ENCODE data around the gene CD96.
"Not testable (repeated sequence)": the region's sequence is repeated elsewhere in the genome, so short reads cannot be mapped to it uniquely, and the experiment has no call there.

The CD96 gene

DNA sequence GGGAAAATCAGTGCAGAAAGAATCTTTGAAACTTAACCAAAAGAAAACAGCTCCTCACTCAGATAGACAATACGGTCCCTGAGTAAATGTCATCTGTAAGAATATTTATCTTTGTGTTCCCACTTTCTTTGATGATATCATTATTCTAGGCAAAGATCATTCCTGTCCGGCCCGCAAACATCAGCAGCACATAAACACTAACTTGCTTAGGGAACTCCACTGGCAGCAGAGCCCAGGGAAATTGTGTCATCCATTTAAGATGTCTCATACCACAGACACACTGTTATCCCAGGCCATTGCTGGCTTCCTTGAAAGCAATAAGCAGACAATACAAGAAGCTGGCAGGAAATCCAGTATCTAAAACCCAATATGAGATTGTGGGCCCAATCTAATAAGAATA is 20.1 kb upstream of the CD96 start:
- no CpG with 5 or more reads among the region's 3 CpGs for WGBS, 2 donors (ENCODE audit: extremely low coverage in 2 of 2, insufficient read length in 2 of 2, insufficient replicate concordance in 1 of 2)
- Histone ChIP-seq H3K9me3 (replicated peaks in 1 of 2; ENCODE audit: control insufficient read depth in 2 of 2, insufficient read depth in 1 of 2, low read depth in 1 of 2, low read length in 2 of 2) (no peaks in the 10 kb centered on the region), H3K4me2 (ENCODE audit: insufficient read depth, low read length, poor library complexity, severe bottlenecking) (no peak overlapping the region), H4K91ac (ENCODE audit: low read depth, low read length, poor library complexity) (no peak overlapping the region), H3K9ac (ENCODE audit: low read depth, low read length, poor library complexity) (no peak overlapping the region), H3K4me1 (ENCODE audit: control insufficient read depth in 2 of 2, insufficient read depth in 1 of 2, low read depth in 1 of 2, low read length in 2 of 2) (no peaks in the 10 kb centered on the region), H3K79me1 (ENCODE audit: low read depth, low read length) (no peaks in the 10 kb centered on the region), H3K18ac (ENCODE audit: low read length) (no peak overlapping the region), H2BK120ac (ENCODE audit: low read depth, low read length) (no peak overlapping the region), H3K27me3 (ENCODE audit: control insufficient read depth in 3 of 3, insufficient read depth in 3 of 3, low read depth in 1 of 3, low read length in 3 of 3) (no peaks in the 10 kb centered on the region), H2BK12ac (ENCODE audit: low read length) (no peak overlapping the region), H2BK5ac (ENCODE audit: low read length) (no peak overlapping the region), H3K23ac (ENCODE audit: low read depth, low read length, poor library complexity) (no peak overlapping the region), H3K4me3 (ENCODE audit: low read length in 2 of 2) (no peak overlapping the region), H3K27ac (replicated peaks; ENCODE audit: low read length) (no peak overlapping the region), H2AK5ac (ENCODE audit: low read depth, low read length) (no peak overlapping the region), H2AFZ (ENCODE audit: low read length) (no peak overlapping the region), H2BK15ac (ENCODE audit: low read length) (no peak overlapping the region), H3K4ac (ENCODE audit: low read length) (no peak overlapping the region), H3K14ac (ENCODE audit: low read length) (no peak overlapping the region), H4K8ac (ENCODE audit: low read depth, low read length) (no peak overlapping the region), H3K36me3 (replicated peaks in 1 of 2; ENCODE audit: control insufficient read depth in 2 of 2, insufficient read depth in 2 of 2, low read length in 2 of 2) (no peaks in the 10 kb centered on the region)
- no peak for DNase-seq (ENCODE audit: low spot score)

DNA sequence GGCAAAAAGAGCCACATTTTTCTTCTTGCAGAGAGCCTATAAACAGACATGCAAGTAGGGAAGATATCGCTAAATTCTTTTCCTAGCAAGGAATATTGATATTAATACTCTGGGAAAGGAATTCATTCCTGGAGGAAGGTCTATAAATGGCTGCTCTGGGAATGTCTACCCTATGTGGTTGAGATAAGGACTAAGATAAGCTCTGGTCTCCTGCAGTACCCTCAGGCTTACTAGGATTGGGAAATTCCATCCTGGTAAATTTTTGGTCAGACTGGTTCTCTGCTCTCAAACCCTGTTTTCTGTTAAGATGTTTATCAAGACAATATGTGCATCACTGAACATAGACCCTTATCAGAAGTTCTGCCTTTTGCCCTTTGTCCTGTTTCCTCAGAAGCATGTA is 17.5 kb upstream of the CD96 start:
- not testable (repeated sequence) for H3K4ac ChIP-seq (ENCODE audit: low read length); H3K4me2 ChIP-seq (ENCODE audit: insufficient read depth, low read length, poor library complexity, severe bottlenecking); H3K18ac ChIP-seq (ENCODE audit: low read length); H4K8ac ChIP-seq (ENCODE audit: low read depth, low read length); H3K79me1 ChIP-seq (ENCODE audit: low read depth, low read length); H3K27me3 ChIP-seq (ENCODE audit: control insufficient read depth in 3 of 3, insufficient read depth in 3 of 3, low read depth in 1 of 3, low read length in 3 of 3); H3K27ac ChIP-seq (replicated peaks; ENCODE audit: low read length); H3K9ac ChIP-seq (ENCODE audit: low read depth, low read length, poor library complexity); H2AK5ac ChIP-seq (ENCODE audit: low read depth, low read length); H3K4me3 ChIP-seq (ENCODE audit: low read length in 2 of 2); H2BK12ac ChIP-seq (ENCODE audit: low read length); H2AFZ ChIP-seq (ENCODE audit: low read length); DNase-seq (ENCODE audit: low spot score); H3K4me1 ChIP-seq (ENCODE audit: control insufficient read depth in 2 of 2, insufficient read depth in 1 of 2, low read depth in 1 of 2, low read length in 2 of 2); H3K14ac ChIP-seq (ENCODE audit: low read length); H2BK5ac ChIP-seq (ENCODE audit: low read length); H3K36me3 ChIP-seq (replicated peaks in 1 of 2; ENCODE audit: control insufficient read depth in 2 of 2, insufficient read depth in 2 of 2, low read length in 2 of 2); H3K23ac ChIP-seq (ENCODE audit: low read depth, low read length, poor library complexity); H4K91ac ChIP-seq (ENCODE audit: low read depth, low read length, poor library complexity); H3K9me3 ChIP-seq (replicated peaks in 1 of 2; ENCODE audit: control insufficient read depth in 2 of 2, insufficient read depth in 1 of 2, low read depth in 1 of 2, low read length in 2 of 2); H2BK15ac ChIP-seq (ENCODE audit: low read length); H2BK120ac ChIP-seq (ENCODE audit: low read depth, low read length)
- no CpG with 5 or more reads among the region's 1 CpG for WGBS, 2 donors (ENCODE audit: extremely low coverage in 2 of 2, insufficient read length in 2 of 2, insufficient replicate concordance in 1 of 2)

DNA sequence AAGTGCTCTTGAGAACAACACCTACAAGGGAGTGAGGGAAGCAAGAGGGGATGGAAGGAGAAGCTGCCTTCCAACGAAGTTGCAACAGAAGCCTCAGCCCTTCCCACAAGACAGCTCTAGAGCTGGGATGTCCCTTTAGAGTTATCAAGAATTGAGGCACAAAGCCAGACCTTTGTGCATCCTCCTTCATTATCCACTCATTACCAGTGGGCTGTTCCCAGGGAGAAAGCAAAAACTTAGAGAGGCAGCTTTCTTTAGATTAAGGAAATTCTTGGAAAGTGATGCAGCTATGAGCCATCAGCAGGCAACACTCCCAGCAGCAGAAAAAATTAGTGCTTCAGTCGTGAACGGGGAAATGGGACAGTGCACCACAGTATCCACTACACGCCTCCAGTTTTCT is 10.6 kb upstream of the CD96 start:
- Histone ChIP-seq H3K4me3 (ENCODE audit: low read length in 2 of 2) (no peak overlapping the region), H3K18ac (ENCODE audit: low read length) (no peak overlapping the region), H4K8ac (ENCODE audit: low read depth, low read length) (no peak overlapping the region), H3K36me3 (replicated peaks in 1 of 2; ENCODE audit: control insufficient read depth in 2 of 2, insufficient read depth in 2 of 2, low read length in 2 of 2) (no peaks in the 10 kb centered on the region), H3K4me1 (ENCODE audit: control insufficient read depth in 2 of 2, insufficient read depth in 1 of 2, low read depth in 1 of 2, low read length in 2 of 2) (no peaks in the 10 kb centered on the region), H3K9ac (ENCODE audit: low read depth, low read length, poor library complexity) (no peak overlapping the region), H3K23ac (ENCODE audit: low read depth, low read length, poor library complexity) (no peak overlapping the region), H3K9me3 (replicated peaks in 1 of 2; ENCODE audit: control insufficient read depth in 2 of 2, insufficient read depth in 1 of 2, low read depth in 1 of 2, low read length in 2 of 2) (no peaks in the 10 kb centered on the region), H2BK15ac (ENCODE audit: low read length) (no peak overlapping the region), H3K14ac (ENCODE audit: low read length) (no peak overlapping the region), H3K79me1 (ENCODE audit: low read depth, low read length) (no peaks in the 10 kb centered on the region), H3K27ac (replicated peaks; ENCODE audit: low read length) (no peak overlapping the region), H2BK5ac (ENCODE audit: low read length) (no peak overlapping the region), H4K91ac (ENCODE audit: low read depth, low read length, poor library complexity) (no peak overlapping the region), H2BK12ac (ENCODE audit: low read length) (no peak overlapping the region), H2AFZ (ENCODE audit: low read length) (no peak overlapping the region), H3K4ac (ENCODE audit: low read length) (no peak overlapping the region), H3K4me2 (ENCODE audit: insufficient read depth, low read length, poor library complexity, severe bottlenecking) (no peak overlapping the region), H3K27me3 (ENCODE audit: control insufficient read depth in 3 of 3, insufficient read depth in 3 of 3, low read depth in 1 of 3, low read length in 3 of 3) (no peaks in the 10 kb centered on the region), H2BK120ac (ENCODE audit: low read depth, low read length) (no peak overlapping the region), H2AK5ac (ENCODE audit: low read depth, low read length) (no peak overlapping the region)
- no CpG with 5 or more reads among the region's 4 CpGs for WGBS, 2 donors (ENCODE audit: extremely low coverage in 2 of 2, insufficient read length in 2 of 2, insufficient replicate concordance in 1 of 2)
- DNase-seq (ENCODE audit: low spot score): no peak

DNA sequence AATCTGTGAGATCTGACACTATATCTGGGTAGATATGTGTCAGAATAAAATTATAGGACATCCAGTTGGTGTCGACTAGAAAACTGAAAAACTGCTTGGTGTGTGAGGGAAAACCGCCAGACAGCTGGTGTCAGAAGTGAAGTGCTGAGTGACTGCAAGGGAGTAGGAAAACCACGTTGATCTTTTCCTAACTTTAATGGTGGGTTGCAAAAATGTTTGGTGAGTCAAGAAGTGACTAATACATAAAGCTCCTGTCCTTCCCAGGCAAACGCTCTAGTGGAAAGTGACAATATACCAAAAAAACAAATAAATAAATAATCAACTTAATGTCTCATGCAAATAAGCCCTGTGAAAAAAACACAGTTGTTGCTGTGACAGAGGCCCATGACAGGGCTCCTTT is 7.3 kb upstream of the CD96 start:
- no peak overlapping the region for H3K23ac ChIP-seq (ENCODE audit: low read depth, low read length, poor library complexity)
- H2BK5ac ChIP-seq (ENCODE audit: low read length): no peak overlapping the region
- H3K79me1 ChIP-seq (ENCODE audit: low read depth, low read length): no peaks in the 10 kb centered on the region
- H4K91ac ChIP-seq (ENCODE audit: low read depth, low read length, poor library complexity): no peak overlapping the region
- H3K27ac ChIP-seq (replicated peaks; ENCODE audit: low read length): no peak overlapping the region
- H3K36me3 ChIP-seq (replicated peaks in 1 of 2; ENCODE audit: control insufficient read depth in 2 of 2, insufficient read depth in 2 of 2, low read length in 2 of 2): no peaks in the 10 kb centered on the region
- H3K14ac ChIP-seq (ENCODE audit: low read length): no peak overlapping the region
- no peaks in the 10 kb centered on the region for H3K27me3 ChIP-seq (ENCODE audit: control insufficient read depth in 3 of 3, insufficient read depth in 3 of 3, low read depth in 1 of 3, low read length in 3 of 3)
- H3K4me3 ChIP-seq (ENCODE audit: low read length in 2 of 2): no peak overlapping the region
- no peak overlapping the region for H2AK5ac ChIP-seq (ENCODE audit: low read depth, low read length)
- no peak overlapping the region for H3K18ac ChIP-seq (ENCODE audit: low read length)
- WGBS, 2 donors (ENCODE audit: extremely low coverage in 2 of 2, insufficient read length in 2 of 2, insufficient replicate concordance in 1 of 2): no CpG with 5 or more reads among the region's 4 CpGs
- no peak overlapping the region for H3K4me2 ChIP-seq (ENCODE audit: insufficient read depth, low read length, poor library complexity, severe bottlenecking)
- H2BK12ac ChIP-seq (ENCODE audit: low read length): no peak overlapping the region
- H3K9ac ChIP-seq (ENCODE audit: low read depth, low read length, poor library complexity): no peak overlapping the region
- H3K9me3 ChIP-seq (replicated peaks in 1 of 2; ENCODE audit: control insufficient read depth in 2 of 2, insufficient read depth in 1 of 2, low read depth in 1 of 2, low read length in 2 of 2): no peaks in the 10 kb centered on the region
- H2BK15ac ChIP-seq (ENCODE audit: low read length): no peak overlapping the region
- no peak overlapping the region for H4K8ac ChIP-seq (ENCODE audit: low read depth, low read length)
- no peak overlapping the region for H2AFZ ChIP-seq (ENCODE audit: low read length)
- no peaks in the 10 kb centered on the region for H3K4me1 ChIP-seq (ENCODE audit: control insufficient read depth in 2 of 2, insufficient read depth in 1 of 2, low read depth in 1 of 2, low read length in 2 of 2)
- no peak overlapping the region for H2BK120ac ChIP-seq (ENCODE audit: low read depth, low read length)
- DNase-seq (ENCODE audit: low spot score): no peak
- H3K4ac ChIP-seq (ENCODE audit: low read length): no peak overlapping the region
